Activated naive CD8-positive, alpha-beta T cell treated with anti-CD3 and anti-CD28 coated beads, Interleukin-2, amount 10 ng/mL, durations not matched to agents 7 days and 5 days (primary cell): ENCODE data around the gene MAVS. TPM values are rescaled to one million over a fixed set of nuclear protein-coding genes. Genes with fewer than 3 reads are reported as not detected.
"Not testable (repeated sequence)": the region's sequence is repeated elsewhere in the genome, so short reads cannot be mapped to it uniquely, and the experiment has no call there.

Experiments
- ATAC-seq: fragments of 150-1000 bp; cut with Tn5 transposase; one replicate; pipeline ENCODE4 v1.10.0; 2021; ENCODE audit warnings: low read depth, moderate library complexity
- POLR2A ChIA-PET: fragments of 350-600 bp; sonication (Branson Sonifier 250); formaldehyde crosslinking; loops from one replicate; lab custom pipeline; 2021; ENCODE audit warnings: antibody characterized with exemption; lab: Charles Lee
- DNase-seq: peaks from one replicate; pipeline ENCODE4 v3.0.0; 2021
- H3K27ac Mint-ChIP-seq: one replicate; pipeline ENCODE4 v1.8.0; 2022; ENCODE audit warnings: mild to moderate bottlenecking, mixed read lengths
- H3K27me3 Mint-ChIP-seq: one replicate; pipeline ENCODE4 v1.8.0; 2022; ENCODE audit warnings: mild to moderate bottlenecking, moderate library complexity, mixed read lengths
- H3K36me3 Mint-ChIP-seq: one replicate; pipeline ENCODE4 v1.8.0; 2021; ENCODE audit warnings: mild to moderate bottlenecking, mixed read lengths
- H3K4me1 Mint-ChIP-seq: one replicate; pipeline ENCODE4 v1.8.0; 2021; ENCODE audit warnings: mixed read lengths
- H3K4me3 Mint-ChIP-seq: one replicate; pipeline ENCODE4 v1.8.0; 2022; ENCODE audit warnings: mild to moderate bottlenecking, moderate library complexity, mixed read lengths
- H3K9me3 Mint-ChIP-seq: one replicate; pipeline ENCODE4 v1.8.0; 2021; ENCODE audit warnings: mixed read lengths
- total RNA-seq, 2 experiments: library from RNA; stranded (reverse); gene quantifications; one replicate each; pipeline ENCODE4 v1.2.3, GENCODE V29; 2021

Gene MAVS
- total RNA-seq, 2 experiments from 2014 or later: 36.3 to 36.8 TPM

DNA sequence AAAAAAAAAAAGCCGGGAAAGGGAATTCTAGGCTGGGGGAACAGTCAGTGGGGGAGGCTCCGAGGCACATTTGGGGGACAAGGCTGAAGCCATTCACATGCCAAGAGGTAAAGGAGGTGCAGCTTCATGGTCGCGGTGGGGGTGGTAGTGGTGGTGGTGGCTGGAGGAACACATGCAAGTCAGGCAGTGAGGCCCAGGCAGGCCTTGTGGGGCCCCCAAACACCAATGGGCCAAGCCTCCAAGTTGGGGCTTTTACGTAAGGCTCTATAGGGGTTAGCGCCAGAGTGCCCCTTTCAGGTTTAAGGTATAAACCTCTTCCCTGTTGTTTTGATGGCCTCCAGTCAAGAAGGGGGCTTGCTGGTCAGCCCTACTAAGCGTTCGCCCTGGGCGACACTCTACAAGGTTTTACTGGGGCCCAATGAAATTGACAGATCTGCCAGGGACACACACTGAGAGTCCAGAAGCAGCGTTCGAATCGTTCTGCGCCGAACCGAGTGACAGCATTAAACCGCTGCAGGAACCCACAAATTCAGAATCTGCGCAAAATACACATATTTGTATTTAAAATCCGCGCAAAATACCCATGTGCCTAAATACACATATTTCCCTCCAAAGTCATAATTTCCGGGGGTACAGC is 27.1 kb upstream of the MAVS start:
- Mint-ChIP-seq H3K9me3 (no peaks in the 10 kb centered on the region), H3K27me3 (no peaks in the 10 kb centered on the region), H3K27ac (peak overlapping the region; percentile 90), H3K4me1 (peaks cover 44% of the 10 kb centered on the region), H3K36me3 (peaks cover 2% of the 10 kb centered on the region), H3K4me3 (peak overlapping the region; percentile 84)
- DNase-seq: no peak
- POLR2A ChIA-PET: interaction anchor here (0.6 to 4.0 kb wide), 14 partner anchors 8 to 551 kb away, joined by 3 to 52 read pairs (median 9); partner anchors contain the start of genes ADISSP, CDC25B, CENPB and MAVS
- ATAC-seq: no peak

DNA sequence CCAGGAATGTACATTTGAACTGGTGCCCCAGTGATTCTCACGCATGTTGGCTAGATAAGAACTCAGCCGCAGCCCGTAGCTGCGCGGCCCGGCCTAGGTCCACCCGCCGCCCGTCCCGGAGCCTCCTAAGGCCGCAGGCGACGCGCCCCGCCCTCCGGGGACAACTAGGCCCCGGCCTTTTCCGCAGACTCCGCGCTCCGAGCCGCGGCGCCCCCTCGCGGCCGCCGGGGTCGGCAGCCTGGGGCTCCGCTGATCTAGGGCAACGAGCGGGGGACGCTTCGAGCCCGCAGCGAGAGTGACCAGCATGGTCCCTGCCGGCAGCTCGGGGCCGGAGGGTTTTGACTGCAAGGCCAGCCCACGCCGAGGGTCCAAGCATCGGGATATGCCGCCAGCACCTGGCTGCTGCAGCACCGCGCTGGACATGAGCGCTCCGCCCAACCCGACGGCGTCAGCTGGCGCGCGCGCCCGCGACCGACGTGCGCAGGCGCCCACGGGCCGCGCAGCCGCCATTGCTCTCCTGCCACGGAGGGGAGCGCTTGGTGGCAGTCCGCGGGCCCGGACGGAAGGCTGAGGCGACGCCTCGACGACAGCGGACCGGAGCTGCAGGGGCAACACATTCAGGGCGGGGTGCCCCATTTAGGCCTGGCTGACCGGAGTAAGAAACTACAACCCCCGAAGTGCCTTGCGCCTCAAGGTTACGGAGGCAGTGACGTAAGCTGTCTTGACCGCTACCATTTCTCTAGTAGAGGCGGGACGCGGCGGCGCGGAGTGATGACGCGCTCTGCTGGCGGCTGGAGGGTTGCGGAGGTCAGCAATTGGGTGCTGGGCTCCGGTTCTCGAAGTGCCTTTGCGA is 26.4 kb upstream of the MAVS start, which contains the start of gene AP5S1:
Gene AP5S1, plus strand, starts transcription at position 500 of the 853 bp plus-strand sequence. CDS start 1,571 bp downstream, outside the sequence.
- Mint-ChIP-seq H3K9me3 (no peaks in the 10 kb centered on the region), H3K27ac (peak within 1 kb of the TSS; percentile 98), H3K36me3 (peaks cover 2% of the 10 kb centered on the region), H3K4me3 (peak within 1 kb of the TSS; percentile 86), H3K27me3 (no peaks in the 10 kb centered on the region), H3K4me1 (peaks cover 40% of the 10 kb centered on the region)
- peak; percentile 81 for ATAC-seq
- POLR2A ChIA-PET: interaction anchor here (0.6 to 4.0 kb wide), 21 partner anchors 9 to 550 kb away, joined by 3 to 52 read pairs (median 4); partner anchors contain the start of genes ADISSP, CDC25B, CENPB and MAVS
- DNase-seq: peak; percentile 97

GRCh38 chr20:3820901-3821727 is 25.5 kb upstream of the MAVS start:
- Mint-ChIP-seq H3K4me1 (peaks cover 32% of the 10 kb centered on the region), H3K27me3 (no peaks in the 10 kb centered on the region), H3K9me3 (no peaks in the 10 kb centered on the region), H3K36me3 (peaks cover 2% of the 10 kb centered on the region), H3K27ac (peak overlapping the region; percentile 98), H3K4me3 (peak overlapping the region; percentile 86)
- no peak for DNase-seq
- POLR2A ChIA-PET: interaction anchor here (0.7 to 4.0 kb wide), 17 partner anchors 10 to 67 kb away, joined by 3 to 52 read pairs (median 5); partner anchors contain the start of genes ADISSP, CDC25B, CENPB and SPEF1
- no peak for ATAC-seq

DNA sequence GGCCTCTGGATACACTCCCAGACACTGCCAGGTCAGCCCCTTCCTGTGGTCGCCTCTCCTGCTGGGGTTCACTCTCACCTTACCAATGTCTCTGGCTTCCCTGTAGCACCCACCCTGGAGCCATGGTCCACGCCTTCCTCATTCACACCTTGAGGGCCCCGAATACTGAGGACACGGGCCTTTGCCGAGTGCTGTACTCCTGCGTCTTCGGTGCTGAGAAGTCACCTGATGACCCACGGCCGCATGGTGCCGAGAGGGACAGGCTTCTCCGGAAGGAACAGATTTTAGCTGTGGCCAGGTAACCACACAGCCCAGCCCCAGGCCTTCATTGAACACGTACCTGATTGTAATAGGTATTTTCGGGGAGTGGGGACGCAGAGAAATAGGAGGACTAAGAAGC is 24.6 kb upstream of the MAVS start:
- Mint-ChIP-seq H3K4me1 (peaks cover 27% of the 10 kb centered on the region), H3K4me3 (peak overlapping the region; percentile 86), H3K27ac (peak overlapping the region; percentile 98), H3K36me3 (peaks cover 4% of the 10 kb centered on the region), H3K27me3 (no peaks in the 10 kb centered on the region), H3K9me3 (no peaks in the 10 kb centered on the region)
- DNase-seq (no peak), ATAC-seq (no peak)
- POLR2A ChIA-PET: interaction anchor here (2.2 to 4.0 kb wide), 3 partner anchors 16 to 54 kb away, joined by 13 to 52 read pairs (median 24); partner anchors contain the start of genes ADISSP and CENPB

GRCh38 chr20:3823881-3824280 is 22.8 kb upstream of the MAVS start:
- DNase-seq (no peak), ATAC-seq (no peak)
- Mint-ChIP-seq H3K36me3 (peaks cover 4% of the 10 kb centered on the region), H3K27ac (no peak overlapping the region), H3K9me3 (no peaks in the 10 kb centered on the region), H3K4me1 (peaks cover 21% of the 10 kb centered on the region), H3K27me3 (no peaks in the 10 kb centered on the region), H3K4me3 (no peak overlapping the region)
- POLR2A ChIA-PET: interaction anchor here (0.6 kb wide), 1 partner anchor 15 kb away, joined by 3 read pairs; no protein-coding TSS in a partner anchor

DNA sequence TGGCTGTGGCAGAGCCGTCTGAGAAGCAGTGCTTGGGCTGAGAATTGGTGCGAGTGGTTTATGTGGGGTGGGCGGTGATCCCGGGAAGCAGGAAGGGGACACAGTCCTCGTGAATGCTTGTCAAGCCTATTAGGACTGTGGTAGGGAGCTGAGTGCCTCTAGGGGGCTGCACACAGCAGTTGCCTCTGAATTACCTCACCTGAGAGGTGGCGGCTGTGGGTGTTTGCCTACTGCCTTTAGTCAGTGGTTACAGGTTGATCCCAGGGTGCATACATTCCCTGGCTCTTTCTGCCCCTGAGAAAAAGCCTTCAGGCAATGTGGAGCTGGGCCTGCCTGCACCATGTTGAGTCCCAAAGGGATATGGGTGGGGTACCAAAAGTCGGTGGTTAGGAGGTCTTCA is 21.1 kb upstream of the MAVS start:
- H3K4me1 Mint-ChIP-seq: peaks cover 11% of the 10 kb centered on the region

GRCh38 chr20:3826420-3826819 is 20.2 kb upstream of the MAVS start:
- H3K36me3 Mint-ChIP-seq: peaks cover 9% of the 10 kb centered on the region
- no peak overlapping the region for H3K4me3 Mint-ChIP-seq
- H3K27me3 Mint-ChIP-seq: no peaks in the 10 kb centered on the region
- DNase-seq (no peak), ATAC-seq (no peak)
- no peaks in the 10 kb centered on the region for H3K9me3 Mint-ChIP-seq
- no peak overlapping the region for H3K27ac Mint-ChIP-seq
- peaks cover 9% of the 10 kb centered on the region for H3K4me1 Mint-ChIP-seq
- POLR2A ChIA-PET: interaction anchor here (0.6 kb wide), 1 partner anchor 65 kb away, joined by 3 read pairs; no protein-coding TSS in a partner anchor

More for the DNA sequence above, 21.1 kb upstream of the MAVS start:
- no peak for DNase-seq
- Mint-ChIP-seq H3K27ac (no peak overlapping the region), H3K27me3 (no peaks in the 10 kb centered on the region), H3K4me3 (no peak overlapping the region), H3K9me3 (no peaks in the 10 kb centered on the region), H3K36me3 (peaks cover 8% of the 10 kb centered on the region)
- no peak for ATAC-seq
- POLR2A ChIA-PET: no interaction called here

DNA sequence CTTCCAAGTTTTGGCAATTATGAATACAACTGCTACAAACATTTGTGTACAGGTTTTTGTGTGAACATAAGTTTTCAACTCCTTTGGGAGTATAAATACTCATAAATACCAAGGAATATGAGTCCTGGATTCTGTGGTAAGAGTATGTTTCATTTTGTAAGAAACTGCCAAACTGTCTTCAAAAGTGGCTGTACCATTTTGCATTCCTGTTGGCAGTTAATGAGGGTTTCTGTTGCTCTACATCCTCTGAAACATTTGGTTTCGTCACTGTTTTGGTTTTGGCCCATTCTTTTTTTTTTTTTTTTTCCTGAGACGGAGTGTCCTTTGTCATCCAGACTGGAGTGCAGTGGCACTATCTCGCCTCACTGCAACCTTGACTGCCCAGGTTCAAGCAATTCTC is 17.8 kb upstream of the MAVS start:
- Mint-ChIP-seq H3K27ac (no peak overlapping the region), H3K4me1 (peaks cover 5% of the 10 kb centered on the region), H3K27me3 (no peaks in the 10 kb centered on the region), H3K36me3 (peaks cover 7% of the 10 kb centered on the region), H3K9me3 (no peaks in the 10 kb centered on the region), H3K4me3 (no peak overlapping the region)
- DNase-seq: no peak
- no peak for ATAC-seq
- POLR2A ChIA-PET: interaction anchor here (1.5 kb wide), 1 partner anchor 42 kb away, joined by 3 read pairs; the partner anchor contains the start of gene CENPB

DNA sequence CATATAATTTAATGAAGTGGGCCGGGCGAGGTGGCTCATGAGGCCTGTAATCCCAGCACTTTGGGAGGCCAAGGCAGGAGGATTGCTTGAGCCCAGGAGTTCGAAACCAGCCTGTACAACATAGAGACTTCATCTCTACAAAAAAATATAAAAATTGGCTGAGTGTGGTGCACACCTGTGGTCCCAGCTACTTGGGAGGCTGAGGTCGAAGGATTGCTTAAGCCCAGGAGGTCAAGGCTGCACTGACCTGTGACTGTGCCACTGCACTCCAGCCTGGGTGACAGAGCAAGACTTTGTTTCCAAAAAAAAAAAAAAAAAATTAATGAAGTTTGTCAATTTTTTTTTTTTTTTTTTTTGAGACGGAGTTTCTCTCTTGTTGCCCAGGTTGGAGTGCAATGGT is 16.7 kb upstream of the MAVS start:
- POLR2A ChIA-PET, ATAC-seq, DNase-seq, H3K9me3 Mint-ChIP-seq, H3K4me1 Mint-ChIP-seq, H3K27me3 Mint-ChIP-seq, H3K36me3 Mint-ChIP-seq, H3K27ac Mint-ChIP-seq, H3K4me3 Mint-ChIP-seq: not testable (repeated sequence)

- Mint-ChIP-seq H3K4me1 (peaks cover 8% of the 10 kb centered on the region), H3K27ac (no peak overlapping the region), H3K36me3 (peaks cover 2% of the 10 kb centered on the region), H3K27me3 (no peaks in the 10 kb centered on the region), H3K4me3 (no peak overlapping the region), H3K9me3 (no peaks in the 10 kb centered on the region)
- POLR2A ChIA-PET: interaction anchor here (0.7 kb wide), 1 partner anchor 237 kb away, joined by 5 read pairs; no protein-coding TSS in a partner anchor
- DNase-seq (no peak), ATAC-seq (no peak)
These were observed 10.5 kb upstream of the MAVS start for GRCh38 chr20:3836132-3836531.

DNA sequence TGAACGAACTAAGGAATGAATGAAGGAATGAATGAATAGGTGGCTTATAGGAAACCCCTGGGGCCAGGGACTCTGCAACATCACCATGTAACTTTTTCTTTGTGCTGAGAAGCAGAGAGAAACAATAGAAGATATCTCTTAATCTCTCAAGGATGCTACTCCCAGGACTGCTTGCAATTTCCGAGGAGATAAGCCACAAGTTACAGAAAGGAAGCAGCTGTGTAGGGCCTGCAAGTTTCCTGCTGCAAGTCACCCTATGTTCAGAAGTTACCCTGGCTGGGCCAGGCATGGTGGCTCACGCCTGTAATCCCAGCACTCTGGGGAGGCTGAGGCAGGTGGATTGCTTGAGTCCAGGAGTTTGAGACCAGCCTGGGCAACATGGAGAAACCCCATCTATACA is 7.3 kb upstream of the MAVS start:
- Mint-ChIP-seq H3K27me3 (no peaks in the 10 kb centered on the region), H3K9me3 (no peaks in the 10 kb centered on the region), H3K36me3 (peaks cover 2% of the 10 kb centered on the region), H3K4me1 (peaks cover 8% of the 10 kb centered on the region), H3K27ac (no peak overlapping the region), H3K4me3 (no peak overlapping the region)
- ATAC-seq (peak; percentile 58), DNase-seq (no peak)
- POLR2A ChIA-PET: interaction anchor here (1.0 to 3.8 kb wide), 2 partner anchors 18 to 27 kb away, joined by 3 to 13 read pairs; partner anchors contain the start of gene AP5S1

DNA sequence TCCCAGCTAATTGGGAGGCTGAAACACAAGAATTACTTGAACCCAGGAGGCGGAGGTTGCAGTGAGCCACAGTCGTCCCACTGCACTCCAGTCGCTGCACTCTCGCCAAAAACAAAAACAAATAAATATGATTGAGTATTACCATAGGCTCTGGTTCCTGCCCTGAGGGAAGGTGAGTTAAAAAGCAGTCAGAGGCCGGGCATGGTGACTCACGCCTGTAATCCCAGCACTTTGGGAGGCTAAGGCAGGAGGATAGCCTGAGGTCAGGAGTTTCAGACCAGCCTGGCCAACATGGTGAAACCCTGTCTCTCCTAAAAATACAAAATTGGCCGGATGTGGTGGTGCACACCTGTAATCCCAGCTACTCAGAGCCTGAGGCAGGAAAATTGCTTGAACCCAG is 6.4 kb upstream of the MAVS start:
- H3K9me3 Mint-ChIP-seq, H3K27me3 Mint-ChIP-seq, DNase-seq, H3K4me1 Mint-ChIP-seq, ATAC-seq, H3K27ac Mint-ChIP-seq, H3K36me3 Mint-ChIP-seq, H3K4me3 Mint-ChIP-seq: not testable (repeated sequence)
- POLR2A ChIA-PET: interaction anchor here (3.8 kb wide), 1 partner anchor 19 kb away, joined by 13 read pairs; the partner anchor contains the start of gene AP5S1
